ENCODE measurements around the gene RAB21.

The RAB21 gene

GRCh38 chr12:71732357-71732712 is 22.3 kb upstream of the RAB21 start:
- TF ChIP-seq TARDBP (IDR thresholded peaks at IDR 0.05) (no peak), FOXK2 (IDR thresholded peaks at IDR 0.05) (no peak), SP1 (IDR thresholded peaks at IDR 0.05) (no peak), HDGF (IDR thresholded peaks at IDR 0.05; ENCODE audit: borderline replicate concordance) (no peak), CTBP1 (IDR thresholded peaks at IDR 0.05; ENCODE audit: borderline replicate concordance) (no peak), ARNT (IDR thresholded peaks at IDR 0.05) (no peak), FOXM1 (IDR thresholded peaks at IDR 0.05; ENCODE audit: borderline replicate concordance) (no peak), FOXA1 (IDR thresholded peaks at IDR 0.05) (no peak), ZNF384 (IDR thresholded peaks at IDR 0.05) (no peak), L3MBTL2 (conservative IDR thresholded peaks at IDR 0.05) (no peak), LEF1 (IDR thresholded peaks at IDR 0.05; ENCODE audit: borderline replicate concordance) (no peak), BHLHE40 (IDR thresholded peaks at IDR 0.05; ENCODE audit: borderline replicate concordance) (no peak), ELF4 (IDR thresholded peaks at IDR 0.05) (no peak), PKNOX1 (IDR thresholded peaks at IDR 0.05) (no peak), NFRKB (IDR thresholded peaks at IDR 0.05) (no peak), SUZ12 (IDR thresholded peaks at IDR 0.05) (no peak)
- no peak for DNase-seq (ENCODE audit: extremely low spot score)
- ChIA-PET CTCF (no interaction called here), POLR2A (no interaction called here)

GRCh38 chr12:71737197-71737596 is 17.5 kb upstream of the RAB21 start:
- POLR2A ChIA-PET = no interaction called here
- CTCF ChIA-PET = interaction anchor here (1.3 kb wide), 1 partner anchor 10 kb away, joined by 4 read pairs; no protein-coding TSS in a partner anchor

GRCh38 chr12:71742998-71743397 is 11.7 kb upstream of the RAB21 start:
- TF ChIP-seq BHLHE40 (IDR thresholded peaks at IDR 0.05; ENCODE audit: borderline replicate concordance) = no peak
- no peak for TF ChIP-seq SUZ12 (IDR thresholded peaks at IDR 0.05)
- no peak for TF ChIP-seq FOXM1 (IDR thresholded peaks at IDR 0.05; ENCODE audit: borderline replicate concordance)
- no peak for TF ChIP-seq ZNF384 (IDR thresholded peaks at IDR 0.05)
- TF ChIP-seq NFRKB (IDR thresholded peaks at IDR 0.05) = no peak
- TF ChIP-seq PKNOX1 (IDR thresholded peaks at IDR 0.05) = no peak
- TF ChIP-seq ARNT (IDR thresholded peaks at IDR 0.05) = no peak
- no peak for TF ChIP-seq TARDBP (IDR thresholded peaks at IDR 0.05)
- TF ChIP-seq SP1 (IDR thresholded peaks at IDR 0.05) = no peak
- no peak for TF ChIP-seq FOXK2 (IDR thresholded peaks at IDR 0.05)
- TF ChIP-seq HDGF (IDR thresholded peaks at IDR 0.05; ENCODE audit: borderline replicate concordance) = no peak
- no peak for TF ChIP-seq LEF1 (IDR thresholded peaks at IDR 0.05; ENCODE audit: borderline replicate concordance)
- TF ChIP-seq L3MBTL2 (conservative IDR thresholded peaks at IDR 0.05) = no peak
- TF ChIP-seq ELF4 (IDR thresholded peaks at IDR 0.05) = no peak
- no peak for TF ChIP-seq CTBP1 (IDR thresholded peaks at IDR 0.05; ENCODE audit: borderline replicate concordance)
- TF ChIP-seq FOXA1 (IDR thresholded peaks at IDR 0.05) = no peak
- CTCF ChIA-PET = no interaction called here
- DNase-seq (ENCODE audit: extremely low spot score) = no peak
- POLR2A ChIA-PET = no interaction called here

More at GRCh38 chr12:71737197-71737596, 17.5 kb upstream of the RAB21 start:
- no peak for DNase-seq (ENCODE audit: extremely low spot score)
- TF ChIP-seq ARNT (IDR thresholded peaks at IDR 0.05) = no peak
- no peak for TF ChIP-seq HDGF (IDR thresholded peaks at IDR 0.05; ENCODE audit: borderline replicate concordance)
- no peak for TF ChIP-seq PKNOX1 (IDR thresholded peaks at IDR 0.05)
- no peak for TF ChIP-seq FOXM1 (IDR thresholded peaks at IDR 0.05; ENCODE audit: borderline replicate concordance)
- no peak for TF ChIP-seq SUZ12 (IDR thresholded peaks at IDR 0.05)
- no peak for TF ChIP-seq FOXA1 (IDR thresholded peaks at IDR 0.05)
- TF ChIP-seq ELF4 (IDR thresholded peaks at IDR 0.05) = no peak

GRCh38 chr12:71744522-71745300 is 10.0 kb upstream of the RAB21 start:
- POLR2A ChIA-PET = interaction anchor here (1.2 kb wide), 1 partner anchor 58 kb away, joined by 4 read pairs; the partner anchor contains the start of gene TMEM19
- no peak for DNase-seq (ENCODE audit: extremely low spot score)
- CTCF ChIA-PET = interaction anchor here (1.1 kb wide), 1 partner anchor 527 kb away, joined by 5 read pairs; no protein-coding TSS in a partner anchor
- TF ChIP-seq SP1 (IDR thresholded peaks at IDR 0.05) (no peak), FOXM1 (IDR thresholded peaks at IDR 0.05; ENCODE audit: borderline replicate concordance) (no peak), LEF1 (IDR thresholded peaks at IDR 0.05; ENCODE audit: borderline replicate concordance) (no peak), BHLHE40 (IDR thresholded peaks at IDR 0.05; ENCODE audit: borderline replicate concordance) (no peak), CTBP1 (IDR thresholded peaks at IDR 0.05; ENCODE audit: borderline replicate concordance) (no peak), ARNT (IDR thresholded peaks at IDR 0.05) (no peak)

- CTCF ChIA-PET = interaction anchor here (0.6 to 1.9 kb wide), 13 partner anchors 9 to 332 kb away, joined by 3 to 13 read pairs (median 4); partner anchors contain the start of gene TMEM19
- TF ChIP-seq PKNOX1 (IDR thresholded peaks at IDR 0.05) = 0 out of 2 replicates have a peak, but pooled peaks have one; percentile 17
- no peak for TF ChIP-seq TARDBP (IDR thresholded peaks at IDR 0.05)
- POLR2A ChIA-PET = interaction anchor here (0.5 to 1.4 kb wide), 2 partner anchors 61 to 84 kb away, joined by 3 to 8 read pairs; partner anchors contain the start of gene TMEM19
- DNase-seq (ENCODE audit: extremely low spot score) = peak; percentile 51
Measured at GRCh38 chr12:71746974-71747611, 7.6 kb upstream of the RAB21 start.
